ENCODE measurements around the gene PRSS36.
"Not testable (repeated sequence)": the region's sequence is repeated elsewhere in the genome, so short reads cannot be mapped to it uniquely, and the experiment has no call there.

Gene PRSS36

DNA sequence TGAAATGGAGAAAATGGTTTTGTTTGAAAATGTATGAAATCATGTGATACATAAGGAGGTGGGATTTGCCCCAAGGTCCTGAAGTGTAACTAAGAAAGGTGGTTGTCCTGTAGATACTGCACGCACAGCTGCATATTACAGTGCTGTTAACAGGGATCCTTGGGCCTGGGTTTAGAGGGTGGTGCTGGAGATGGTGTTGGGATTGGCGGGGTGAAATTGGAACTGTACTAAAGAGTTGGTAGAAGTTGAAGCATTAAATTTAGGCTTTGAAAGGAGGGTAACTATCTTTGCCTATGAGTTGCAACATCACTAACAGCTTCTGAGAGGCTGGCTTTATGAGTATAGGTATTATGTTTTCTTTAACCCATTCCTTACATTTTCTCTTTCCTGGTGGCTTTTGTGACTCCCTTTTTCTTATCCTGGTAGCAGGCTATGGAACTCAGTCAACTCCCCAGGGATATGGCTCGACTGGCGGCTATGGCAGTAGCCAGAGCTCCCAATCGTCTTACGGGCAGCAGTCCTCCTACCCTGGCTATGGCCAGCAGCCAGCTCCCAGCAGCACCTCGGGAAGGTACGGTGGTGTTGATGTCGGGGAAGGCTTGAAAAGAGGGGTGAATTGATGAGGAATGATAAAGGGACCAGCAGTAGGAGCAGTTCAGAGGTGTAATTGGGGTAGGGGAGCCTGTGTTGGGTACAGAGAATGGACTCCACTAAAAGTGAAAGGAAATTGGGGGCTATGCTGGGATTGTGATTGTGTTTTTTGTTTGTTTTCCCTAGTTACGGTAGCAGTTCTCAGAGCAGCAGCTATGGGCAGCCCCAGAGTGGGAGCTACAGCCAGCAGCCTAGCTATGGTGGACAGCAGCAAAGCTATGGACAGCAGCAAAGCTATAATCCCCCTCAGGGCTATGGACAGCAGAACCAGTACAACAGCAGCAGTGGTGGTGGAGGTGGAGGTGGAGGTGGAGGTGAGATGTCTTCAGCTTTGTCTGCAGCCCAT is 33.9 kb upstream of the PRSS36 start:
- no peak for DNase-seq

DNA sequence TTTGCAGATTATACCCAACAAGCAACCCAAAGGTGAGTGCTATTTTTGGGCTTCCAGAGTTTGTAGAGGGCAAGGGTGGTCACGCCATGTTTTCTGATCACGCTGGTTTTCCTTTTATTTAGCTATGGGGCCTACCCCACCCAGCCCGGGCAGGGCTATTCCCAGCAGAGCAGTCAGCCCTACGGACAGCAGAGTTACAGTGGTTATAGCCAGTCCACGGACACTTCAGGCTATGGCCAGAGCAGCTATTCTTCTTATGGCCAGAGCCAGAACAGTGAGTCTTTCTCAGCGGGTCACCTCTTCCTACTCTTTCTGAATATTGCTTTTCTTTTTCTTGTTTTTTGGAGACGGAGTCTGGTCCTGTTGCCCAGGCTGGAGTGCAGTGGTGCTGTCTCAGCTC is 32.5 kb upstream of the PRSS36 start:
- DNase-seq: no peak

DNA sequence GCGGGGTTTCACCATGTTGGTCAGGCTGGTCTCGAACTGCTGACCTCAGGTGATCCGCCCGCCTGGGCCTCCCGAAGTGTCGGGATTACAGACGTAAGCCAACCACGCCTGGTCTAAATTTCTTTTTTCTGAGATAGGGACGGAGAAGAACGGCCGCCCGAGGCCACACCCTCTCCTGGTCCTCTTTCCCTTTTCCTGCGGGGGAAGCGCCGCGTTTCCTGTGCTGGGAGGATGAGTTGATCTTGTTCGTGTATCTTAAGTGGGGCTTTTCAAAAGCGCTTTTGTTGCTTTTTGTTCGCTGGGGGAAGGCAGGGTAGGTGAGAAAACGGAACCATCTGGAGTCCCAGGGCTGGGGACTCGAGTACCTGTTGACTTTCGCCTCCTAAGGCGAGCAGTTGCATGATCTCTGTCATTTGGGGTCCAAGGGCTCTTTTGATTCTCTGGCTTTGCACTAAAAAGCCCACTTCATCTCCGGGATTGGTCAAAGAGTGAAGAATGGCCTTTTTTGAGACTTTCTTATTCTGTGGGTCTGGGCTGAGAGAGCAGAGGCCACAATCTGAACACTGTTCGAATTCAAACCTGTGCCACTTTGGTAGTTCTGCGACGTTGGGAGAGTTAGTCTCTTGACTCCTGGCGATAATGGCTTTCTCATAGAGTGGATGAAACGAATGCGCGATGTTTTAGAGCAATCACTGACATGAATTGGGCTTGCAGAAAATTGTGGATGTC is 31.4 kb upstream of the PRSS36 start:
- DNase-seq: peak; percentile 64

DNA sequence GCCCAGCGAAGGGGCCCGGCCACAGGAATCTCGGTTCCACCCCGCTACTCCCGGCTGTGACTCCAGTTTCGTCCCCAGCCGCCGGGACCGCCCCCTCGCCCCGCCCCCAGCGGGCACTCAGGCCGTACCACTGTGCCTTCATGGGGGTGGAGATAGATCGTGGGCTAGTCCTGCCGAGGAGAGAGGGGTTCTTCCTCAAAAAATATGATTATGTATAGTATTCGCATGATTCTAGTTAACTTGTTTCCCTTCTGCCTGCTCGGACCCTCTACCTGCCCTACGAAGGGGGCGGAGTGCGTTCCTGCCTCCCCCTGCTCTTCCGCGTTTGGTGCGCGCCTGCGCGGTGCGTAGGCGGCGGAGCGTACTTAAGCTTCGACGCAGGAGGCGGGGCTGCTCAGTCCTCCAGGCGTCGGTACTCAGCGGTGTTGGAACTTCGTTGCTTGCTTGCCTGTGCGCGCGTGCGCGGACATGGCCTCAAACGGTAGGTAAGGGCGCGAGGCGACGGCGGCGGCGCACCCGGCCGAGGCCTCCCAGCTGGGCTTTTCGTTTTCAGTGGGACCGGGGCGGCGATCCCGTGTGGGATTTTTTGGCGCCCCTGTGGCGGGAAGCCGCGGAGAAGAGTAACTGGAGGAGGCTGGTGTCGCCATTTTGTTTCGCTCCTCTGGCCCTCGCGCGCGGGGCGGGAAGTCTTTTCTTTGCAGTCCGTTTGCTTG is 30.0 kb upstream of the PRSS36 start, which contains the start of gene FUS:
FUS (plus strand) TSS at position 393 of the 713 bp plus-strand sequence; CDS start at position 469, 76 bp downstream.
- peak; percentile 94 for DNase-seq

DNA sequence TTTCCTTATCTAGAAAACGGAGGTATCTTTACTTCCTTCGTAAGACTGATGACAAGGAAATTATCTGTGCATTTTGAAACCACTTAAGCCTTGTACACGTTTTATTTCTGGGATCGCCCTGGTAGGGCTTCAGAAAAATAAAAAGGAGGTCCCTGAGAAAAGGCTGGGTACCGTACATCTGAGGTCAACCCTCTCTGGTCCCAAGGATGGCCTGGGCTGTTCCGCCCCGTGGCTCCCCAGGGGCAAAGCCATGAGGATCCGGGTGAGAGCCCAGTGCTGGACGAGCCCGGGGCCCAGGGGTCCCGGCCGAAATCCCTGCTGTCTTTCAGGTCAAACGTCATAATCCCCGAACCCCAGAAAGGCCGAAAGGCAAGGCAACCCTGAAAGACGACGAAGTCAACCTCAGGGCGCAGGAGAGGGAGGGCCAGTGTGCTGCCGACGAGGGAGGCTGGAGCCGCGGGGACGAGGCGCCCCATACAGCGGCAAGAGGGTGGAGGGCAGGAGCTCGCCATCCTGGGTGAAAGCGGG is 29.4 kb upstream of the PRSS36 start:
- DNase-seq: no peak

DNA sequence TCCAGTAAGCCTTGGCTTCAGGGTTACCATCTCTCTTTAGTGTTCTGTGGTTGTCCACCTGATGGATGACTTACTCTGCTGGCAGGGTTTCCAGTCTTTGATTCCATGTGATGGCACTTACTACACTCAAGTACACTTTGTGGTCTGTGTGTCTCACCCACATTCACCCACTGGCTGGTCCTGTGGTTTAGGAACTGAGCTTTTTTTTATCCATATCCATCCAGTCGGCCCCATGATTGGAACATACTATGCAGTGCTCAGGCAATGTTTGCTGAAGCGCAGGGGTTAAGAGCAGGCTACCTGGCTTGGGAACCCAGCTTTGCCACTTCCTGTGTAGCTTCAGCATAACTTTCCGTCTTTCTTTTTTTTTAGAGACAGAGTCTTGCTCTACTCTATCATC is 27.3 kb upstream of the PRSS36 start:
- peak; percentile 82 for DNase-seq

DNA sequence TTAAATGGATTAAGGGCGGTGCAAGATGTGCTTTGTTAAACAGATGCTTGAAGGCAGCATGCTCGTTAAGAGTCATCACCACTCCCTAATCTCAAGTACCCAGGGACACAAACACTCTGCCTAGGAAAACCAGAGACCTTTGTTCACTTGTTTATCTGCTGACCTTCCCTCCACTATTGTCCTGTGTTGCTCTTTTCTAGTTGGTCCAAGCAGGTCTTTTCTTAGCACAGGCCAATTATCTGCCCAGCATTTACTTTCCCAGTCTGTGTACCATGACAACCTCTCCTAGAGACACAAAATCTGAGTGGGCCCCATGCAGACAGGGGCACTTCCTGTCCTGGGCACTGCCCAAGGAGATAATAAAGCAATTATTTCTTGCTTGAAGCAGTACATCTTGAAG is 20.2 kb upstream of the PRSS36 start:
- DNase-seq: peak; percentile 59

DNA sequence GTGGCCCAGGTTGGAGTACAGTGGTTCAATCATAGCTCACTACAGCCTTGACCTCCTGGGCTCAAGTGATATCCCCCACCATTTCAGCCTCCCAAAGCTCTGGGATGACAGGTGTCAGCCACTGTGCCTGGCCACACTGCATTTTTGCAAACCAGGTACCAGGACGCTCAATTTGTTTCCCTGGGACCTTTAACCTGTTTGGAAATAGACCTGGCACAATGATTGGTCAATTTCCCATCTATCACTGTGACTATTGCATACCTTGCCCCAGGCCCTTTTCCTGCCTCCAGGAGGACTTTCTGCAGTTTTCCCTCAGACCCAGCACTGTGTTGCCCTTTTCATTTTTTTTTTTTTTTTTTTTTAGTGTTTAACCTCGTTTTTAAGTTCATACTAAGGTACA is 19.0 kb upstream of the PRSS36 start:
- DNase-seq: no peak

DNA sequence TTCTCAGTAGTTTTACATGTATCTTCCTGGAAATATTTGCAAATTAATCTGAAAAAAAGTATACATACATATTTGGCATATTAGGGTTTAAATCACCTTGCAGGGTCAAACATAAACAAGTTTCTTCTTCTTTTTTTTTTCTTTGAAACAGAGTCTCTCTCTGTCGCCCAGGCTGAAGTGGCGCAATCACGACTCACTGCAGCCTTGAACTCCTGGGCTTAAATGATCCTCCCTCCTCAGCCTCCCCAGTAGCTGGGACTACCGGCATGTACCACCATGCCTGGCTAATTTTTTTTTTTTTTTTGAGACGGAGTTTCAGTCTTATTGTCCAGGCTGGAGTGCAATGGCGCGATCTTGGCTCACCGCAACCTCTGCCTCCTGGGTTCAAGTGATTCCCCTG is 17.4 kb upstream of the PRSS36 start:
- no peak for DNase-seq

DNA sequence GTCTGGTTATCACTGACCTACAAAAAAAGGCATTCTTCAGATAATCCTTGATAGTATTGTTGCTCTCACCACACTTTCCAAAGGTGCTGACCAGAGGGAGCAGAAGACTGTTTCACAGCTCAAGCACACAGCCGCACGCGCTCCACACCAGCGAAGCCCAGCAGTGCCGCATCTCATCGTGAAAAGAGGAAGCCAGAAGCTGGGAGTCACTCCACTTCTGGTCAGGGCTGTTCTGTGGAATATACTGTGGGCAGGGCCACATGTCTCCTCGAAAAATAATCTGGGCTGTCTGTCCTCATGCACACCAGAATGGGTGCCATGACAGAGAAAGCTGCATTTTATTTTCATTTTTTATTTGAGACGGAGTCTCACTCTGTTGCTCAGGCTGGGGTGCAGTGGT is 7.3 kb upstream of the PRSS36 start:
- DNase-seq: peak; percentile 82

DNA sequence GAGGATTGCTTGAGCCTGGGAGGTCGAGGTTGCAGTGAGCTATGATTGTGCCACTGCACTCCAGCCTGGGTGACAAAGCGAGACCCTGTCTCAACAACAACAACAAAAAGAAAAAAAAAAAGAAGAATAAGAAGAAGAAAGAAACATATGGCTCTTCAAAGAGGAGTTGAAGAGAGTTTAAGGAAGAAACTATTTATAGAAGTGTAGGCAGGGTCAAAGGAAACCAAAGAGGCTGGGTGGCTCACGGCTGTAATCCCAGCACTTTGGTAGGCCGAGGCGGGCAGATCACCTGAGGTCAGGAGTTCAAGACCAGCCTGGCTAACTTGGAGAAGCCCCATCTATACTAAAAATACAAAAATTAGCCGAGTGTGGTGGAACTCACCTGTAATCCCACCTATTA is 1.1 kb upstream of the PRSS36 start:
- not testable (repeated sequence) for DNase-seq

DNA sequence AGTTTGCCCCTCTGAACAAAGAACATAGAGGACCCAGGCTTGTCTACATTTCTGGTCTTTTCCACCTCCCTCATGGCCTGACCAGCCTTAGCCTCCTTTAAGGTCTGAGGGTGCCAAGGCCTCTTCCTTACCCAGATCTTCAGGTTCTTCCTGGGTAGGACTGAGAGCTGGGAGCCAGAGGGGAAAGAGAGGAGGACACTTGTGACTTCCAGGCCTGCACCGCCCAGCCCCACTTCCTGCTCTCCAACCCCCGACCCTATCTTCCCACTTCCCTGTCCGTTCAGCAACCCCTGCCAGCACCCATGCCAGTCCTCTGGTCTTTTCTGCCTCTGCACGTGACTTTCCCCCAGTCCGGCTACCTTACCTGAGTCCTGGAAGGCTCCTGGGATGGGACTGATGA is 534 bp downstream of the PRSS36 start:
- DNase-seq: no peak

DNA sequence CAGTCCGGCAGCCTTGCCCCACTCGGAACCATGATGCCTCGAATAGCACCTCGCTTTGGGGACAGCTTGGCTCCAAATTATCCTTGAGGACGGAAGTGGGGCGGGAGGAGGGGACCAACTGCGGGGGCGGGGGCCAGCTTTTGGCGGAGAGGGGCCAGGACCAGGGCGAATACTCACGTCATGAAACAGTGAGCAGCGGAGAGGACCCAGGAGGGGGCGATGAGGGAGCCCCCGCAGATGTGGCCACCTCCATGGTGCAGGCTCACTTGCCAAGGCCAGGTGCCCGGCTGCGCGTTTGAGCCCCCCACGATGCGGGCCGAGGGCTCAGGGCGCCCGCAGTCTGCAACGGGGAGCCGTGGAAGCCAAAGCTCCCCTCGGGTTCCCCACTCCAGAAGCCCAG is 970 bp downstream of the PRSS36 start:
- no peak for DNase-seq

DNA sequence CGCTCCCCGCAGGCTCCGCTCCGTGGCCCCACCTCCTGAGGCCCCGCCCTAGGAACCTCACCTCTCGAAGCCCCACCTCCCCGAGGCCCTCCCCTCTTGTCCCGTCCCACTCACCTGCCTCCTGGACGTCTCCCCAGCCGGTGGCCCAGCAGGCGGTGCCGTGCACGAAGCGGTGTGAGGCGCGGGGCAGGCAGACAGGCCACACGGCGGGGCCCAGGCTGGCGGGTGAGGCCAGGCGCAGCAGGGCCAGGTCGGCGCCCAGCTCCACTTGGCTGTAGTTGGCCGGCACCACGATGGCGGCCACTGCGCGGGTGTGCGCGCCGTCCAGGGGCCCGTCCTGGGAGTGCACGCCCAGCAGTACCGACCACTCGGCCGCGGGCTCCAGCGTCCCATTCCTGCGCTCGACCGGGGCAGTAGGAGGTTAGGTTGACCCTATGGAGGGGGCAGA is 1.6 kb downstream of the PRSS36 start:
- no peak for DNase-seq

DNA sequence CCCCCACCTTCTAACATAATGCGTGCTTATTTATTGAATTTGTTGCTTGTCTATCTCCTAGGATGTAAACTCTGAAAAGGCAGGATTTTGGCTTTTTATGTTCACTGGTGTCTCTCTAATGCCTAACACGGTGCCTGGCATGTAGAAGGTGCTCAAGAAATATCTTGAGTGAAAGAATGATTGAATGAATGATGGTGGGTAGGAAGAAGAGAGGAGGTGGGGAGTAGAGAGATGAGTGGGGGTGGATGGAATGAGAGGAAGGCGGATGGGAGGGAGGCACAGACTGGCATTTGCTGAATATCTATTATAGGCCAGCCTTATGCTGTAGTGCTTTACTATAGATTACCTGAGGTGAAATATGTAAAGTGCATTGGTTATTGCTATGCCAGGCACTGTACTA is 2.3 kb downstream of the PRSS36 start:
- DNase-seq: no peak

DNA sequence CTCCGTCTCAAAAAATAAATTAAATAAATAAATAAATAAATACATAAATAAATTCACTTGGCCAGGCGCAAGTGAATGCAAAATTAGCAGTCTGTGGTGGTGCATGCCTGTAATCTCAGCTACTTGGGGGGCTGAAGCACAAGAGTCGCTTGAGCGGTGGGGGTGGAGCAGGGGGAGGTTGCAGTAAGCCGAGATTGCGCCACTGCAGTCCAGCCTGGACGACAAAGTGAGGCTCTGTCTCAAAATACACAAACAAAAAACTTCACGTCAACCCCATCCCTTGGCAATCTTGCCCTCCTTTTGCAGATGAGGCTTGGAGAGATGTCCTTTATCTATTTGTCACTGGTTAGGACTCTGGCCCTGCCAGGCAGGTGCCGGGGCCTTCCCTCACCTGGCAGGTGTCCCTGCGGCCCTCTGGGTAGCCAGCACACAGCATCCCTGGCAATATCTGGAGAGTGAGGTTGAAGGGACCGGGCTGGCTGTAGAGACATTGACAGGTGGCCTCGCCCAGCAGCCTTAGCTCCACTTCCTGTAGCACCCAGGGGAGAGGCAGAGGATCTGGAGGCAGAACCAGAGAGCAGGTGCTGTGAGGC is 4.4 kb downstream of the PRSS36 start:
- no peak for DNase-seq

DNA sequence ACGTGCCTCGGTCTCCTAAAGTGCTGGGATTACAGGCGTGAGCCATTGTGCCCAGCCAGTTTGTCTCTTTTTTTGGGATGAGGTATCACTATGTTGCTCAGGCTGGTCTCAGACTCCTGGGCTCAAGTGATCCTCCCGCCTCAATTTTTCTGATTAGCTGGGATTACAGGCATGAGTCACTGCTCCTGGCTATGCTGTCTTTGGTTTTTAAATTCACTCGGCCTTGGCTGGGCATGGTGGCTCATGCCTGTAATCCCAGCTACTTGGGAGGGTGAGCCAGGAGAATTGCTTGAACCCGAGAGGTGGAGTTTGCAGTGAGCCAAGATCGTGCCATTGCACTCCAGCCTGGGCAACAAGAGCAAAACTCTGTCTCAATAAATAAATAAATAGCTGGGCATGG is 5.4 kb downstream of the PRSS36 start:
- DNase-seq: not testable (repeated sequence)

DNA sequence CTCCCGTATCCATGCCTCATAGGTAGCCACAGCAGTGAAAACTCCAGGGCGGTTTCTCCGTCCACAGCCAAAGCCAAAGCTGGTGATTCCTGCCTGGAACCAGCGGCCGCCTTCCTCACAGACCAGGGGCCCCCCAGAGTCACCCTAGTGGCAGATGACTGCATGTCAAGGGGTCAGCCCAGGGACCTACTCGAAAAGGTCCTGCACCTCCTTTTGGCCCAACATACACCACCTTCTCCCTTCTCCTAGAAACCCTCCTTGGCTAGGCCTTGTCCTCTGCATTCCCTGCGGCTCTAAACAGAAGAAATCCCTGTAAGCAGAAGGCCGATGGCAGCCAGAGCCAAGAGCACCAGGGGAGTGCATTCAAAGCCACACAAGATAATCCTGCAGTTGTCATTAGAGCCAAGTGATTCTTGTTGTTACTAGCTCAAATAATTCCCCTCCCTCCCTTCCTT is 6.1 kb downstream of the PRSS36 start:
- no peak for DNase-seq

DNA sequence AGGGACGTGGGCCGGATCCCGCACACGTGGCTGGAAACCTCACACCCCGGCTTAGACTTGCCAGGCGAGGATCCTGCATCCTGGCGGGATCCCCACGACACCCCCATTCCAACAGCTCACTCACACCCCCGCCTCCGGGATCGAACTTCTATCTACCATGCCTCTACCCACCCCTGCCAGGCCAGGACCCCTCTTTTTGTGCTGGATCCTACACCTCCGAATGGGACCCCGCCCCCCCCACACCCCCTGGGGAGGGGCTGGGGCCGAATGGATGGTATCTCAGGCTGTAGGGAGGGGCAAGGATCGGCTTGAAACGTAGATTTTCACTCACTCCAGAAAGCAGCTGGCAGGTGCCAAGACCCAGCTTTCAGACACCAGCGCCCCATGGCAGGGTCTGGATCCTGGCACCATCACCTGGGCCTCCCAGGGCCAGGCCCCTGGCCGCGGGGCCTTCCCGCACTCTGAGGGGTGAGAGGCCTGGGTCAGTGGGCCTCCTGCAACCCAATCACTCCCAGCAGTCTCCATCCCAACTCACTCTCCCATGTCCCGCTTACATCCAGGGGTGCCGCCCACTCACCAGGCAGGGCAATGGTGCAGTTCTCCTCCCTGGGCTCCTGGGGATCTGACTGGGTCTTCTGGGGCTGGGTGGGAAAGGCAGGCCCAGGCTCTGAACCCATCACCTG is 6.7 kb downstream of the PRSS36 start:
- DNase-seq: no peak

DNA sequence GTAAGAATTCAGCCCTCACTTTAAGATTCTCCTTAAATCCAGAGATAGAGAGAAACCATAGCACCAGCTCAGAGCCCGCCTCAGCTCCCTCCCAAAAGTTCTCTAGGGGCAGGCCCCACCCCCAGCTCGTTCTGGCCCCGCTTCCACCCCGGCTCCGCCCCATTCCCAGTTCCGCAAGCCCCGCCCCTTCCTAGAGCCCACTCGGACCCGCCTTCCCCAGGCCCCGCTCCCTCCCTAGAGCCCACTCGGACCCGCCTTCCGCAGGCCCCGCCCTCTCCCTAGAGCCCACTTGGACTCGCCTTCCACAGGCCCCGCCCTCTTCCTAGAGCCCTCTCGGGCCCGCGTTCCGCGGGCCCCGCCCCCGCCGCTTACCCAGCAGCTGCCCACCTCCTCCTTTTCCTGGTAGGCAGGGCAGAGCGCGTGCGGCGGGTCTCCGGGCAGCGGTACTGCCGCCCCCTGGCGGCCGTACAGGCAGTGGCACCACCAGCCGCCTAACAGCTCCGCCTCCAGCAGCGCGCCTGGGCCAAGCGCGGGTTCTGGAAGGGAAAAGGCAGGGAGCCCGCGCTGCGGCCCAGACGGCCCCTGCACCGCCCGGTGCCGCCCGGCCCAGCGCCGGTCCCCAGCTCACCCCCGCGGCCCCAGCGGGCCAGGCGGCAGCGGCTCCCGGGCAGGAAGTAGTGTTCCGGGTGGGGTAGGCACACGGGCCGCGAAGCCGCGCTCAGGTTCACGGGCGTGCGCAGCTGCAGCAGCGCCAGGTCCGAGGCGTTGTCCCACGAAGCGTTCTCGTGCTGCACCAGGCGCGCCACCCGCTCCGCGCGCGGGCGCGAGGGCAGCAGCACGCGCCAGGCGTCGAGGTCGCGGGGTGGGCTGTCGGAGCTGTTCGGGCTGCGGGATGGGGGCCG is 7.5 kb downstream of the PRSS36 start:
- peak; percentile 100 for DNase-seq
